ENCODE measurements around the gene CARMIL1. TPM values are rescaled to one million over a fixed set of nuclear protein-coding genes. Genes with fewer than 3 reads are reported as not detected.
"Not testable (repeated sequence)": the region's sequence is repeated elsewhere in the genome, so short reads cannot be mapped to it uniquely, and the experiment has no call there.

The CARMIL1 gene
- total RNA-seq, 1 donor from 2014 or later, result 1.7 TPM

DNA sequence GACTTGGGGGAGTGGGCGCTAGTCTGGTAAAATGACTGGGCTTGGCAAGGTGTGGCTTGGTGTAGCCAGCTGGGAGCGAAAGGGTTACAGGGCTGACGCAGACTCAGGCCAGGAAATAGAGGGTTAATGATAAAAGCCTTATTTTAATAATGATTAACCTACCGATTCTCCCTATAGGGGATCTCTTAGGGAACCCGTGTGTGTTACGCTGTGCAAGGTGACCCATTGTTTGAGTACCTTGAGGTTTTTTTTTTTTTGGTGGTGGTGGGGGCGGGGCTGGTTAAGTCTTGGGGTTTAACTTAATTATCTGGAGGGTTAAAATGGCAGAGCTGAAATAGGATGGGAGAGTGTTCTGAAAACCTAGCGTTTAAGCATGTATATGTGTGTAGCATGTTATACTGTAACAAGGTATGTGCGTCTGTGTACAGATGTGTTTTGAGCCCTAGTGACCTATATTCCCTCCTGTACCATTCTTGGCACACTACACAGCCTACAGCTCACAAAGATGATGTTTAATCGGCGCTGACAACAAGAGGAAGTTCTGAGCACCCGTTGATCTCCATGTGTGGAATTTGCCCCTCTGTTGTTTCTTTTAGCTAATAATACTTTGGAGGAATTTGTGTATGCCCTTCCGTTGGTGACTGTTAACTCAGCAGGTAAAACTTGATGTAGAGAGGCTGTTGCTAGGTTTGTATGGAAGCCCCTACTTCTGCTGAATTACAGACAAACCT lies 1.3 kb downstream of the CARMIL1 start:
- Mint-ChIP-seq H3K27me3 (ENCODE audit: insufficient read depth) (peaks cover 12% of the 10 kb centered on the region), H3K27ac (no peak overlapping the region), H3K9me3 (no peaks in the 10 kb centered on the region), H3K36me3 (ENCODE audit: low read depth) (no peaks in the 10 kb centered on the region), H3K4me3 (peak overlapping the region; percentile 79), H3K4me1 (ENCODE audit: low read depth) (peaks cover 30% of the 10 kb centered on the region)
- intact Hi-C loops (cut with micrococcal nuclease), result loop anchor here (5.0 kb wide), 1 partner anchor 1032 kb away; no protein-coding TSS in a partner anchor
- DNase-seq (ENCODE audit: low spot score), result no peak

DNA sequence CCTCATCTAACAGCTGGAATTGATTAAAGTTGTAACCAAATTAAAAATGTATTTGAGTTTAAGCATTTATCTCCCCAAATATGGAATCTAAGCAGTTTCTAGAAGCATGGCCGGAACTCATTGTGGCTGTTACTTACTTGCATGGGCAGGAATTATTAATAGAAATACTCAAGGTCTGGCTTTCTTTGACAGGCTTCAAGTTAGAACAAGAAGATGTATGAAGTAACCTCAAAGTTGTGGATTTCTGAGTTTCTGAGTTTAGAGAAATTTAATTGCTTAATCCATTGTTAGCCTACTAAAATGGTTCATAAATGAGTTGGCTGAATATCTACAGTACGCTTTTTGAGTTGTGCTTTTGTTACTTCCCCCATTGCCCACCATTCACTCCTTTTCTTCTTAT lies 7.7 kb downstream of the CARMIL1 start:
- Mint-ChIP-seq H3K27ac (no peak overlapping the region), H3K4me3 (no peak overlapping the region), H3K9me3 (no peaks in the 10 kb centered on the region), H3K36me3 (ENCODE audit: low read depth) (no peaks in the 10 kb centered on the region), H3K27me3 (ENCODE audit: insufficient read depth) (no peaks in the 10 kb centered on the region), H3K4me1 (ENCODE audit: low read depth) (no peaks in the 10 kb centered on the region)
- intact Hi-C loops (cut with micrococcal nuclease), result no loop called here
- DNase-seq (ENCODE audit: low spot score), result no peak

DNA sequence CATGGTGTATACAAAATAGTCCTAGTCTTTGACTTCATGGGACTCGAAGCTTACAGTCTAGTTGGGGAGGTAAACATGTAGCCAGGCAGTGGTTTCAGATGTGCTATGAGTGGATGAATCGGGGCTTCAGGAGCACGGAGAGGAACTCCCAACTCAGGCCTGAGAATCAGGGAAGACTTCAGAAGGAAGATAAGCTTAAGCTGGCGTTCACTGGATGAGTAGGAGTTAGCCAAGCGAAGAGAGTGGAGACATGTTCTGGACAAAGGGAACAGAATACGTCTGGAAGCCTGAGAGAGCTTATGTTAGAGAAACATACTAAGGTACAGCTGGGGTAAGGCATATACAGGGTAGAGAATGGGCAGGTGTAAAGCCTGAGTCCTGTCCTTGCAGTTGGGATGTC lies 8.8 kb downstream of the CARMIL1 start:
- H3K27me3 Mint-ChIP-seq (ENCODE audit: insufficient read depth), result peaks cover 2% of the 10 kb centered on the region
- intact Hi-C loops (cut with micrococcal nuclease), result no loop called here

DNA sequence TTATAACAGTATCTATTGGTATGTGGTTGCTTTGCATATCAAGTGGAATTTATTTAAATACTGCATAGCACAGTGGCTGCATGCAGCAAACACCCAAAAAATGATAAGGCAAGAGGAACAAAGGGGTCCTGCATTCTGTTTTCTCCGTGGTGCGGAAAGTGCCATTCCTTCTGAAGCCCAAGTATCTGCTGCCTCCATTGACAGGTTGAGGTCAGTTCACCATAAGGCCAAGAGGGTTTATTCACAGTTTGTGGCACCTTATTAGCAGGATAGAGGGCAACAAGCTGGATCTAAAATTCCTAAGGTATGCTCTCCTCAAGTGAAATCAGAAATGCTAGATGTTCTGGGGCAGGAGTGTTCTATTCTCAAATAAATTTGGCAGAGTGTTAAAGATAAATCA lies 9.3 kb downstream of the CARMIL1 start:
- Mint-ChIP-seq H3K4me1 (ENCODE audit: low read depth) (no peaks in the 10 kb centered on the region), H3K36me3 (ENCODE audit: low read depth) (no peaks in the 10 kb centered on the region), H3K4me3 (no peak overlapping the region), H3K27me3 (ENCODE audit: insufficient read depth) (peaks cover 2% of the 10 kb centered on the region), H3K27ac (no peak overlapping the region), H3K9me3 (no peaks in the 10 kb centered on the region)
- intact Hi-C loops (cut with micrococcal nuclease), result no loop called here
- DNase-seq (ENCODE audit: low spot score), result no peak

More for the DNA sequence above, 8.8 kb downstream of the CARMIL1 start:
- Mint-ChIP-seq H3K9me3 (no peaks in the 10 kb centered on the region), H3K4me3 (no peak overlapping the region), H3K27ac (no peak overlapping the region), H3K4me1 (ENCODE audit: low read depth) (no peaks in the 10 kb centered on the region), H3K36me3 (ENCODE audit: low read depth) (no peaks in the 10 kb centered on the region)
- no peak for DNase-seq (ENCODE audit: low spot score)

DNA sequence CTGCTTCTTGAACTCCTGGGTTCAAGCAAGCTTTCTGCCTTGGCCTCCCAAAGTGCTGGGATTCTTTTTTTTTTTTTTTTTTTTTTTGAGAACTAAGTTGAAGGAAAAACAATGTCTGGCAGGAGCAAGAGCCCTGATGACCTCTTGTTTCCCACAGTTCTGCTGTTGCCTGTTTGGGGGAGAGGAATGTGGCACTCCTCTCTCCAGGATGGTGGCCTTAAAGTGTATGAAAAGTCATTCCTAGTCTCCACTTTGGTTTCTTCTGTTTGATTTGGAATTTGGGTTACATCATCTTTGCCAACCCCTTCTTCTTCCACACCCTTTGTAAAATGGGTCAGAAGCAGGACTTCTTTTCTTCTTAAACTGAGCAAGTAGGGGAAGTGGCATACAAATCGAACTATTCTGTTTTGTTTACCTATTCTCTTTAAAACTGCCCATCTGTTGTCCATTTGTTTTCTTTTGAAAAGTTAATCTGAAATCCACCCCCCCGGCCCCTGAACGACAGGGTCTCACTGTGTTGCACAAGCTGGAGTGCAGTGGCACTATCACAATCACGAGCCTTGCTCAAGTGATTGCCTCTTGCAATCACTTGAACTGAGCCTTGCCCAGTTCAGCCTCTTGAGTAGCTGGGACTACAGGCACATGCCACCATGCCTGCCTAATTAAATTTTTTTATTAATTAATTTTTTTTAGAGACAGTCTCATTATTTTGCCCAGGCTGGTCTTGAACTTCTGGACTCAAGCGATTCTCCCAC lies 11.3 kb downstream of the CARMIL1 start:
- H3K9me3 Mint-ChIP-seq, result no peaks in the 10 kb centered on the region
- H3K36me3 Mint-ChIP-seq (ENCODE audit: low read depth), result no peaks in the 10 kb centered on the region
- H3K4me3 Mint-ChIP-seq, result no peak overlapping the region
- H3K27ac Mint-ChIP-seq, result no peak overlapping the region
- intact Hi-C loops (cut with micrococcal nuclease), result no loop called here
- DNase-seq (ENCODE audit: low spot score), result no peak
- H3K27me3 Mint-ChIP-seq (ENCODE audit: insufficient read depth), result peaks cover 2% of the 10 kb centered on the region
- no peaks in the 10 kb centered on the region for H3K4me1 Mint-ChIP-seq (ENCODE audit: low read depth)

DNA sequence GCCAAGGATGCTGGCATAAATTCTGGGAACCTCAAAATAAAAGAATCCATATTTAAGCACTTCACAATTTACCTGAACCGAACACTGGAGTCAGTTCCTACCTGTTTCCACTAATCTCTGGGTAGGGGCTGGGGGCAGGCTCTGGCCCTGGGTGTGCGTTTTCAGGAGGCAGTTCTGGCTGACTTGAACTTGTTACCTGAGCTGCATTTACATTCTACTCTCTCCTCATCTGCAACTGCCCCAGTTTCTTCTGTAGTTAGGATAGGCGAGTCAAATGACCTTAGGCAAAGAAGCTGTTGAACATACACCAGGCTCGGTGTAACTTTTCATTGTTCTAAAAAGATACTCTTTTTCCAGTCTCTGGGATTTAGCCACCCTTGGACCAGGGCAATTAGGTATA lies 13.2 kb downstream of the CARMIL1 start:
- peaks cover 2% of the 10 kb centered on the region for H3K27me3 Mint-ChIP-seq (ENCODE audit: insufficient read depth)
- no peak overlapping the region for H3K27ac Mint-ChIP-seq
- DNase-seq (ENCODE audit: low spot score), result no peak
- no peaks in the 10 kb centered on the region for H3K4me1 Mint-ChIP-seq (ENCODE audit: low read depth)
- H3K36me3 Mint-ChIP-seq (ENCODE audit: low read depth), result no peaks in the 10 kb centered on the region
- intact Hi-C loops (cut with micrococcal nuclease), result no loop called here
- H3K4me3 Mint-ChIP-seq, result no peak overlapping the region
- H3K9me3 Mint-ChIP-seq, result no peaks in the 10 kb centered on the region

DNA sequence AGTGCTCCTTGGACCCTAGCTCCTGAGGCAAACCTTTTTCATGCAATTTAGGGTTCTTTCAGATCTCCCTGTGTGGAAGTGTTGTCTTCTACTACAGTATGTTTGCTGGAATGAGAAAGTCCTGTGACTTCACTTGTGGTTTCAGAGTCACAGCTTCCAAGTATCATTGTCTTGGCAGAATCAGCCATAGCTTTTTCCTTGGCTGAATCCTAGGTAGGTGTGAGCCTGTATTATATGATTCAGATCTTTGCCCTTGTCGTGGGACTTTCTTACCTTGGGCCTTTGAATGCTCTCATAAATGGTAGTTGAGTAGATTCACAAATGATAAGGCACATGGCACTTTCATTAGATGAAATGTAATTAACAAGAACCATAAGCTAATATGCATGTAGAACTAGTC lies 16.5 kb downstream of the CARMIL1 start:
- no peaks in the 10 kb centered on the region for H3K9me3 Mint-ChIP-seq
- no peaks in the 10 kb centered on the region for H3K36me3 Mint-ChIP-seq (ENCODE audit: low read depth)
- H3K4me1 Mint-ChIP-seq (ENCODE audit: low read depth), result no peaks in the 10 kb centered on the region
- intact Hi-C loops (cut with micrococcal nuclease), result no loop called here
- DNase-seq (ENCODE audit: low spot score), result no peak
- no peak overlapping the region for H3K4me3 Mint-ChIP-seq
- peaks cover 2% of the 10 kb centered on the region for H3K27me3 Mint-ChIP-seq (ENCODE audit: insufficient read depth)
- no peak overlapping the region for H3K27ac Mint-ChIP-seq

DNA sequence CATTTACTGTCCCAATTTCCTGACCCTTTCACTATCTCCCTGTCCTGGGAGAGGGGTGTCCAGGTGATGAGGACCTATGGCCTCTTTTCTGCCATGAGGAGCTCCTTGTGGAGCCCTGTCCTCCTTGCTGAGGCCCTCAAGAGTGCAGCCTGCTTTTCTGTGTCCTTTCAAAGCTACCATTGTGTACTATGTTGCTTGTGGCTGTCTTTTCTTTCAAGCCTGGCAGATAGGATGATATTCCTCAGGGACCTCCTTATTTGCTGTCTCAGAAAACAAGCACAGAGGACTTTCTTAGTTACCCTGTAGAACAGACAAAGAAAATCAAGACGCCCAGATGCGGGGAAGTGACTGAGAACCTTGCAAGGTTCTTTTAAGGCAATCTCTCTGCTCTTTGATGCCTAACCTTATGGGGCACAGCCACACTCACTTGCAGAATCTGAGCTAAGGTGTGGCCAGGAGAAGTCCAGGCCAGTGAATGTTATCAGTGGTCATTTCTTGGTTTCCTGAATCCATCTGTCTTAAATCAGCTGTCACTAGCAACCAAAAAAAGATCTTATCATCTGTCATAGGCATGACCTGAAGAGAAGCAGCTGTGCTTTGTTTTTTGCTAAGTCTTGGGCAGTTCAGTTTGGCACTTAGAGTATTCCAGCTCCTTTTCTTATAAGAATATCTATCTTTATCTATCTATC lies 17.2 kb downstream of the CARMIL1 start:
- DNase-seq (ENCODE audit: low spot score), result no peak
- Mint-ChIP-seq H3K4me3 (no peak overlapping the region), H3K4me1 (ENCODE audit: low read depth) (no peaks in the 10 kb centered on the region), H3K36me3 (ENCODE audit: low read depth) (no peaks in the 10 kb centered on the region), H3K9me3 (no peaks in the 10 kb centered on the region), H3K27ac (no peak overlapping the region), H3K27me3 (ENCODE audit: insufficient read depth) (peaks cover 2% of the 10 kb centered on the region)
- intact Hi-C loops (cut with micrococcal nuclease), result no loop called here

DNA sequence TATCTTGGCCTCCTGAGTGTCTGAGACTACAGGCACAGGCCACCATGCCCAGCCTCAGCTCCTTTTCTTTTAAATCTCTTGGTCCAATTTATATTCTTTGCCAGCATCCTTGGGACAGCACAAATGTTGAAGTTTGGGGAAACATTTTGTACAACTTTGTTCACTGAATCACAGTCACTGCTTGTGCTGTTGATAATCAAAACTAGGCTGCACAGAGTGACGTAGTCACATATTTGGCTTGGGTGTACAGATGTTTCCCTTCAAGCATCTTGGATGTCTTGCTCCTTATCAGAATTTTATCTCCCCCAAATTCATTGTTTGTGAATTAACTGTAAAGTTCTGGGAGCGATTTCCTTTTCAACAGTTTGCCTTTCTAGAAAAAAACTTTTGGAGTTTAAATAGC lies 17.9 kb downstream of the CARMIL1 start:
- peaks cover 2% of the 10 kb centered on the region for H3K27me3 Mint-ChIP-seq (ENCODE audit: insufficient read depth)
- H3K4me1 Mint-ChIP-seq (ENCODE audit: low read depth), result no peaks in the 10 kb centered on the region
- H3K9me3 Mint-ChIP-seq, result no peaks in the 10 kb centered on the region
- H3K36me3 Mint-ChIP-seq (ENCODE audit: low read depth), result no peaks in the 10 kb centered on the region
- intact Hi-C loops (cut with micrococcal nuclease), result no loop called here
- DNase-seq (ENCODE audit: low spot score), result no peak
- H3K4me3 Mint-ChIP-seq, result no peak overlapping the region
- H3K27ac Mint-ChIP-seq, result no peak overlapping the region

DNA sequence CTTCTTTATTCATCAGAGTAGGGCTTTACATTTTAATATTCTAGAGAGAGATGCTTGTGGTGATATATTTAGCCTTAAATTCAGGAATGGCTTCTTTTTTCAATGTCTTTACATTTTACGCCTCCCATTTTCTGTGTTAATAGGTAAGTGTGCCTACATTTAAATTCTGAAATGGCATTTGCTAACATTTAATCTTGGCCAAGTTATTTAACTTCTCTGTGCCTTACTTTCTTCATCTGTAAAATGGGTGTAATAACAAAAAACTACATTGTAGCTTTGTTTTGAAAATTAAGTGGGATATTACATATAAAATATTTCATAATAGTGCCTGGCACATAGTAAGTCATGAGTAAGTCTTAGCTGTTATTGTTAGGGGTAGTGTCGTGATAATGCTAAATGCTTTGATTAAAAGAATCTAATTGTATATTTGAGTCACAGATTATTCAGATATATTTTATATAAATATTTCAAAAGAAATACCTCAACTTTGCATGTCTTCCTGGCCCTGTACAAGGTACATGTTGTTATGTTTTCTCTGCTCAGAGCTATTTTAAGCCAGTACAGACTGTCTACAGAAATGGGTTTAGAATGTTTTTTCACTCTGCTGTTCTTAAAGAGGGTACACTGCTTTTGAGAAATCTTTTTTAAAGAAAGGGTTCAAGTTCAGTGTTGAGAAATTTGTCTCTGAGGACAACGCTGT lies 18.8 kb downstream of the CARMIL1 start:
- Mint-ChIP-seq H3K27ac (no peak overlapping the region), H3K27me3 (ENCODE audit: insufficient read depth) (no peaks in the 10 kb centered on the region), H3K9me3 (no peaks in the 10 kb centered on the region), H3K4me3 (no peak overlapping the region), H3K4me1 (ENCODE audit: low read depth) (no peaks in the 10 kb centered on the region), H3K36me3 (ENCODE audit: low read depth) (no peaks in the 10 kb centered on the region)
- intact Hi-C loops (cut with micrococcal nuclease), result no loop called here
- no peak for DNase-seq (ENCODE audit: low spot score)

DNA sequence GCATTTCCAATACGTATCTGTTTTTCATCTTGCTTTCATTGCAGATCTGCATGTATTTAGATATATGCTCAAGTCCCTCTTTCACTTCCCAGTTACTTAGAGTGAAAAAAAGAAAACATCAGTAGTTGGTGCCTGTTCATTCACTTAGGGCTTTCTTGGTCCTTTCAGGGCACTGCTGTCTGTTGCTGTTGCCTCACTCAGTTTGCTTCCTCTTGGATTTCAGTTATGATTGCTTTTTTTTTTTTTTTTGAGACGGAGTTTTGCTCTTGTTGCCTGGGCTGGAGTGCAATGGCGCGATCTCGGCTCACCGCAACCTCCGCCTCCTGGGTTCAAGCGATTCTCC lies 19.3 kb downstream of the CARMIL1 start:
- H3K9me3 Mint-ChIP-seq; H3K27me3 Mint-ChIP-seq (ENCODE audit: insufficient read depth); H3K4me3 Mint-ChIP-seq; H3K4me1 Mint-ChIP-seq (ENCODE audit: low read depth); DNase-seq (ENCODE audit: low spot score); H3K27ac Mint-ChIP-seq; H3K36me3 Mint-ChIP-seq (ENCODE audit: low read depth); intact Hi-C loops (cut with micrococcal nuclease): not testable (repeated sequence)

DNA sequence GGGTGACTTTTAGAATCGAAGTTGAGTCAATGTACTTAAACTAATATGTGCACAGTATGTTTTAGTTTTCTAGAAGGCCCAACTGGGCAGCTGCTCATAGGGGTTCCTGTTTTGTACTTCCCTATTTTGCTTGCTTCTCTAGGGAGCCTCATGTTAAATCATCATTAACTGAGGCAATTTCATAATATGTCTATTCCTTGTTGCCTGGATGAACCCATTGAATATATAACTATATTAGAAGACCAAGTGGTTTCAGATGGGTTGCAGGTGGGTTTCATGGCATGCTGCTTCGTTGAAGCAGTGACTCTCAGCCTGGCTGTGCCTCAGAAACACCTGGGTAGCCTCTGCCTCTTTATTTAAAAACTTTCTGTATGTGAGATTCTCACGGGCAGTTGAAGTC lies 22.2 kb downstream of the CARMIL1 start:
- intact Hi-C loops (cut with micrococcal nuclease), result no loop called here
- H3K27me3 Mint-ChIP-seq (ENCODE audit: insufficient read depth), result peaks cover 3% of the 10 kb centered on the region
- H3K27ac Mint-ChIP-seq, result no peak overlapping the region
- DNase-seq (ENCODE audit: low spot score), result no peak
- H3K9me3 Mint-ChIP-seq, result no peaks in the 10 kb centered on the region
- no peaks in the 10 kb centered on the region for H3K4me1 Mint-ChIP-seq (ENCODE audit: low read depth)
- H3K36me3 Mint-ChIP-seq (ENCODE audit: low read depth), result no peaks in the 10 kb centered on the region
- no peak overlapping the region for H3K4me3 Mint-ChIP-seq

DNA sequence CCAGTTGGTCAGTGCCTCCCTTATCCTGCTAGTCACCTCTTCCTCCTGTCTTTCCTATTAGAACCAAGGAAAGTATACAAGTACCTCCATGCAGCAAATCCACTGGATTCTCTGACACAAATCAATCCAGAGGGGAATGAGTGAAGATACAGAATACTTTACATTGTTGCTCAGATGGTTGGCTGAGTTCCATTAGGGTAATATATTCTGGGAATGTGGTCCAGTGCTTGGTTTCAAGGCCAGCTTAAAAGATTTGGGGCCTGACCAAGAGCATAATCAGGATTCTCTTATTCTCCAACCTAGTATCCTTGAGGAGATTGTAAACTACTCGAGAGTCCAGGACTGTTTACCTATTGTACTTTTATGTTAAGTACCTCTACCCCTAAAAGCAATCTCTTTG lies 23.0 kb downstream of the CARMIL1 start:
- H3K4me3 Mint-ChIP-seq, result no peak overlapping the region
- DNase-seq (ENCODE audit: low spot score), result no peak
- intact Hi-C loops (cut with micrococcal nuclease), result no loop called here
- no peaks in the 10 kb centered on the region for H3K4me1 Mint-ChIP-seq (ENCODE audit: low read depth)
- H3K9me3 Mint-ChIP-seq, result no peaks in the 10 kb centered on the region
- H3K27me3 Mint-ChIP-seq (ENCODE audit: insufficient read depth), result peaks cover 3% of the 10 kb centered on the region
- no peak overlapping the region for H3K27ac Mint-ChIP-seq
- H3K36me3 Mint-ChIP-seq (ENCODE audit: low read depth), result no peaks in the 10 kb centered on the region

All from activated T-helper 1 cell treated with anti-CD3 and anti-CD28 coated beads, Interleukin-12 subunit alpha, Interleukin-12 subunit beta, Interleukin-2, Interleukin-4 antibody, amounts not matched to agents 30 ng/mL and 10 ng/mL and 1 ng/mL, durations not matched to agents 14 hours and 24 hours and 36 hours (primary cell).